HS-5 (cell line): Measurements from ENCODE around the gene DPP9.
"Not testable (repeated sequence)": the region's sequence is repeated elsewhere in the genome, so short reads cannot be mapped to it uniquely, and the experiment has no call there.

Experiments
- DNase-seq: peaks from one replicate; pipeline ENCODE4 v3.0.0-alpha.2; 2012; ENCODE audit warnings: low read depth

DPP9 gene

GRCh38 chr19:4723595-4724514, at the start of gene DPP9:
TSS of gene DPP9 (minus strand) at chr19:4723842. CDS start at chr19:4719906, 3,936 bp downstream.
- DNase-seq: peak; percentile 99

- no peak for DNase-seq
Observed at GRCh38 chr19:4773047-4773640, 49.5 kb upstream of the DPP9 start.

- DNase-seq: no peak
Observed at GRCh38 chr19:4772566-4772965, 48.9 kb upstream of the DPP9 start.

- DNase-seq: peak; percentile 8
Observed at GRCh38 chr19:4768934-4769777, 45.5 kb upstream of the DPP9 start.

GRCh38 chr19:4764393-4764660, 40.7 kb upstream of the DPP9 start:
- no peak for DNase-seq

- DNase-seq: no peak
Observed at GRCh38 chr19:4763021-4763420, 39.4 kb upstream of the DPP9 start.

GRCh38 chr19:4760285-4760650, 36.6 kb upstream of the DPP9 start:
- no peak for DNase-seq

- peak; percentile 42 for DNase-seq
Observed at GRCh38 chr19:4759388-4760284, 36.0 kb upstream of the DPP9 start.

GRCh38 chr19:4758659-4759058, 35.0 kb upstream of the DPP9 start:
- DNase-seq: no peak

GRCh38 chr19:4758082-4758481, 34.4 kb upstream of the DPP9 start:
- DNase-seq: no peak

- DNase-seq: no peak
Observed at GRCh38 chr19:4755459-4755858, 31.8 kb upstream of the DPP9 start.

- DNase-seq: no peak
Observed at GRCh38 chr19:4754248-4754647, 30.6 kb upstream of the DPP9 start.

- no peak for DNase-seq
Observed at GRCh38 chr19:4749870-4750590, 26.4 kb upstream of the DPP9 start.

GRCh38 chr19:4748589-4748988, 24.9 kb upstream of the DPP9 start:
- DNase-seq: no peak

- DNase-seq: no peak
Observed at GRCh38 chr19:4748185-4748584, 24.5 kb upstream of the DPP9 start.

GRCh38 chr19:4745986-4746385, 22.3 kb upstream of the DPP9 start:
- no peak for DNase-seq

GRCh38 chr19:4745175-4745574, 21.5 kb upstream of the DPP9 start:
- not testable (repeated sequence) for DNase-seq

GRCh38 chr19:4744451-4745174, 21.0 kb upstream of the DPP9 start:
- peak; percentile 88 for DNase-seq

- no peak for DNase-seq
Observed at GRCh38 chr19:4742723-4743646, 19.3 kb upstream of the DPP9 start.
